Measurements from ENCODE around the gene ITPRIPL1.

DNA sequence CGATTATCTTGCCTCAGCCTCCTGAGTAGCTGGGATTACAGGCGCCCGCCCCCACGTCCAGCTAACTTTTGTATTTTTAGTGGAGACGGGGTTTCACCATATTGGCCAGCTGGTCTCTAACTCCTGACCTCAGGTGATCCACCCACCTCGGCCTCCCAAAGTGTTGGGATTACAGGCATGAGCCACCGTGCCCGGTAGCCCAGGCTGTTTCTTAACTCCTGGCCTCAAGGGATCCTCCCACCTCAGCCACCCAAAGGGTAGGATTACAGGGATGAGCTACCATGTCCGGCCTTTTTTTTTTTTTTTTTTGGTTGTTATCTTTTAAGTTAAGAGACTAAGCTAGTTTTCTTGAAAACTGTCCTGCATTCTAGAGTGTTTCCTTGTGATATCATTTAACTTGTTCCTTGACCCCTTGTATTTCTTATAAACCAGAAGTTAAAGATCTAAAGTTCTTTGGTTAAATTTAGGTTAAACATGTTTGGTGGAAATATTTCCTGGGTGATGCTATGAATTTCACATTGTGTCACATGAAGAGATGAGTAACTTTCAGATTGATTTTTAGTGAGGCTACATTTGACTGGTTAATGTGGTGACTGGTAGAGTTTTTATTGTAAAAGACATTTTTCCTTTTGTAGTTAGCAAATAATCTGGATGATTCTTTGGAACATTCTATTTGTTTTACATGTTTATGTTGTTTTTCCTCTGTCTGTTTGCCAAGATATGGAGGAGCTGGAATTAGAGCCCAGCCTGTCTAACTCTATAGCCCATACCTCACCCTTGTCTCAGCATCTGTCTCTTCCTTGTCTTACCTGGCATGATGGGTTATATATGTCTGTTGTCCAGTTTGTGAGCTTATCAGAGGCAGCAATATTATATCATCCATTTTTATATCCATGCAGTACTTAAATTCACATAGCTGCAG, 15.6 kb downstream of the ITPRIPL1 start:
- TF ChIP-seq POLR2A (IDR thresholded peaks at IDR 0.05; ENCODE audit: extremely low read depth, insufficient read length) (no peak), MYC (IDR thresholded peaks at IDR 0.05; ENCODE audit: low read depth, low read length) (no peak)
- TF ChIP-seq, protein P1, sequence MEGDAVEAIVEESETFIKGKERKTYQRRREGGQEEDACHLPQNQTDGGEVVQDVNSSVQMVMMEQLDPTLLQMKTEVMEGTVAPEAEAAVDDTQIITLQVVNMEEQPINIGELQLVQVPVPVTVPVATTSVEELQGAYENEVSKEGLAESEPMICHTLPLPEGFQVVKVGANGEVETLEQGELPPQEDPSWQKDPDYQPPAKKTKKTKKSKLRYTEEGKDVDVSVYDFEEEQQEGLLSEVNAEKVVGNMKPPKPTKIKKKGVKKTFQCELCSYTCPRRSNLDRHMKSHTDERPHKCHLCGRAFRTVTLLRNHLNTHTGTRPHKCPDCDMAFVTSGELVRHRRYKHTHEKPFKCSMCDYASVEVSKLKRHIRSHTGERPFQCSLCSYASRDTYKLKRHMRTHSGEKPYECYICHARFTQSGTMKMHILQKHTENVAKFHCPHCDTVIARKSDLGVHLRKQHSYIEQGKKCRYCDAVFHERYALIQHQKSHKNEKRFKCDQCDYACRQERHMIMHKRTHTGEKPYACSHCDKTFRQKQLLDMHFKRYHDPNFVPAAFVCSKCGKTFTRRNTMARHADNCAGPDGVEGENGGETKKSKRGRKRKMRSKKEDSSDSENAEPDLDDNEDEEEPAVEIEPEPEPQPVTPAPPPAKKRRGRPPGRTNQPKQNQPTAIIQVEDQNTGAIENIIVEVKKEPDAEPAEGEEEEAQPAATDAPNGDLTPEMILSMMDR (IDR thresholded peaks at IDR 0.05; ENCODE audit: low read depth, low read length) = no peak
- TF ChIP-seq, protein P2, sequence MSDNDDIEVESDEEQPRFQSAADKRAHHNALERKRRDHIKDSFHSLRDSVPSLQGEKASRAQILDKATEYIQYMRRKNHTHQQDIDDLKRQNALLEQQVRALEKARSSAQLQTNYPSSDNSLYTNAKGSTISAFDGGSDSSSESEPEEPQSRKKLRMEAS (IDR thresholded peaks at IDR 0.05; ENCODE audit: low read depth, low read length) = no peak

Measured in NB4 (cell line).